Trophoblast cell (in vitro differentiated cells and primary cell): Measurements from ENCODE around the gene LGR5.

ENCODE experiments used
- DNase-seq, 2 donors: peaks; one replicate each; pipeline ENCODE4 v3.0.0-alpha.2; 2016
- H2AFZ ChIP-seq: 2 replicates; pipeline ENCODE4 v1.6.1; 2013; ENCODE audit warnings: low read length, moderate library complexity, mild to moderate bottlenecking; ENCODE audit not compliant: insufficient read depth, poor library complexity
- H2AK5ac ChIP-seq: 2 replicates; pipeline ENCODE4 v1.6.1; 2013; ENCODE audit warnings: mild to moderate bottlenecking, low read length
- H2BK120ac ChIP-seq: 2 replicates; pipeline ENCODE4 v1.6.1; 2013; ENCODE audit warnings: low read length, mild to moderate bottlenecking, moderate library complexity; ENCODE audit not compliant: insufficient read depth, poor library complexity
- H2BK12ac ChIP-seq: 2 replicates; pipeline ENCODE4 v1.6.1; 2013; ENCODE audit warnings: mild to moderate bottlenecking, low read length, moderate library complexity
- H2BK5ac ChIP-seq: 2 replicates; pipeline ENCODE4 v1.6.1; 2013; ENCODE audit warnings: low read length, low read depth, moderate library complexity, mild to moderate bottlenecking; ENCODE audit not compliant: poor library complexity
- H3K14ac ChIP-seq: 2 replicates; pipeline ENCODE4 v1.6.1; 2013; ENCODE audit warnings: mild to moderate bottlenecking, low read length
- H3K18ac ChIP-seq: 2 replicates; pipeline ENCODE4 v1.6.1; 2013; ENCODE audit warnings: mild to moderate bottlenecking, low read length
- H3K23ac ChIP-seq: 2 replicates; pipeline ENCODE4 v1.6.1; 2013; ENCODE audit warnings: low read length
- H3K27ac ChIP-seq: 2 replicates; pipeline ENCODE4 v1.5.1; 2013; ENCODE audit warnings: low read depth, mild to moderate bottlenecking, inconsistent platforms, low read length, moderate library complexity
- H3K27me3 ChIP-seq: 2 replicates; pipeline ENCODE4 v1.6.1; 2013; ENCODE audit warnings: inconsistent platforms, mild to moderate bottlenecking, low read length, moderate library complexity; ENCODE audit not compliant: insufficient read depth
- H3K36me3 ChIP-seq, 2 experiments: 1 replicate in 1 of 2; 2 replicates in 1 of 2; pipeline ENCODE4 v1.6.1; 2013; ENCODE audit warnings: low read length in 2 of 2, mild to moderate bottlenecking in 2 of 2, moderate library complexity in 1 of 2; ENCODE audit not compliant: insufficient read depth in 2 of 2, control insufficient read depth in 1 of 2
- H3K4ac ChIP-seq: 2 replicates; pipeline ENCODE4 v1.6.1; 2013; ENCODE audit warnings: low read depth, mild to moderate bottlenecking, low read length, moderate library complexity
- H3K4me1 ChIP-seq, 2 experiments: 1 replicate in 1 of 2; 2 replicates in 1 of 2; pipeline ENCODE4 v1.6.1; 2013; ENCODE audit warnings: low read length in 2 of 2, mild to moderate bottlenecking in 2 of 2, moderate library complexity in 1 of 2; ENCODE audit not compliant: insufficient read depth in 2 of 2, control insufficient read depth in 1 of 2
- H3K4me2 ChIP-seq: 2 replicates; pipeline ENCODE4 v1.6.1; 2013; ENCODE audit warnings: inconsistent platforms, mild to moderate bottlenecking, low read length, moderate library complexity
- H3K4me3 ChIP-seq: 2 replicates; pipeline ENCODE4 v1.5.1; 2013; ENCODE audit warnings: mild to moderate bottlenecking, low read depth, low read length, inconsistent platforms
- H3K79me1 ChIP-seq: one replicate; pipeline ENCODE4 v1.6.1; 2013; ENCODE audit warnings: low read length
- H3K79me2 ChIP-seq: 2 replicates; pipeline ENCODE4 v1.6.1; 2013; ENCODE audit warnings: low read length, mild to moderate bottlenecking; ENCODE audit not compliant: control insufficient read depth, insufficient read depth, poor library complexity
- H3K9ac ChIP-seq: 2 replicates; pipeline ENCODE4 v1.6.1; 2013; ENCODE audit warnings: mild to moderate bottlenecking, low read length
- H3K9me3 ChIP-seq: 2 replicates; pipeline ENCODE4 v1.6.1; 2013; ENCODE audit warnings: low read depth, mild to moderate bottlenecking, control low read depth, inconsistent platforms, low read length; ENCODE audit not compliant: insufficient read depth
- H4K12ac ChIP-seq: 2 replicates; pipeline ENCODE4 v1.6.1; 2013; ENCODE audit warnings: low read depth, mild to moderate bottlenecking, low read length, moderate library complexity
- H4K8ac ChIP-seq: 2 replicates; pipeline ENCODE4 v1.6.1; 2013; ENCODE audit warnings: low read depth, mild to moderate bottlenecking, low read length, moderate library complexity
- H4K91ac ChIP-seq: one replicate; pipeline ENCODE4 v1.6.1; 2013; ENCODE audit warnings: low read depth, mild to moderate bottlenecking, low read length, moderate library complexity
- WGBS: extraction: QIAGEN DNeasy Blood & Tissue Kit; methylation state at CpG from one replicate; pipeline ENCODE4 v1.1.7; 2013; ENCODE audit warnings: missing lambda C conversion rate; ENCODE audit not compliant: insufficient read length, insufficient coverage; ENCODE audit errors: extremely low coverage; 5-methylcytosine and 5-hydroxymethylcytosine counted together

The LGR5 gene

DNA sequence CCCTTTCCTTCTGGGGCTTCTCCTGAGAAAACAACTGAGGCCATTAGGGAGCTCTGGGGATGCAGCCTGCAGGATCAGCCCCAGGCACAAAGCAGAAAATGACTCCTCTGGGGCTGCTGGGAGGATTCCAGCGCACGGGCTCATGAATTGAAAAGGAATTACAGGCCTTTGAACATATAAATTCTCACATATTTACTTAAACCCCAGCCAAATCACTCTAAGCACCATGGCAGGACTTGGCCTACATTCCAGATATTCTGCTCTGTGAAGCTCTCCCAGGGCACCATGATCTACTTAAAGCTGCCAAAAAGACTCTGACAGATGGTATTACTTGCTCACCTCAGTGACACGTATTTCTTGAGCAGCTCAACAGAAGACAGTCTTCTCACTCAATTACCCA, 136.9 kb downstream of the LGR5 start:
- no peak overlapping the region for H2BK5ac ChIP-seq
- no peaks in the 10 kb centered on the region for H3K79me2 ChIP-seq
- H4K12ac ChIP-seq = no peak overlapping the region
- H3K27ac ChIP-seq = no peak overlapping the region
- no peak overlapping the region for H3K18ac ChIP-seq
- no peak overlapping the region for H3K4me2 ChIP-seq
- H3K4ac ChIP-seq = no peak overlapping the region
- no peak overlapping the region for H4K91ac ChIP-seq
- no peak overlapping the region for H3K4me3 ChIP-seq
- DNase-seq = no peak
- H2AK5ac ChIP-seq = no peak overlapping the region
- H3K4me1 ChIP-seq = peaks cover 0 to 1% of the 10 kb centered on the region in 2 experiments
- H3K9ac ChIP-seq = no peak overlapping the region
- H2AFZ ChIP-seq = no peak overlapping the region
- H2BK120ac ChIP-seq = no peak overlapping the region
- no peak overlapping the region for H3K14ac ChIP-seq
- H3K79me1 ChIP-seq = peaks cover 5% of the 10 kb centered on the region
- no CpG with 5 or more reads among the region's 3 CpGs for WGBS
- no peak overlapping the region for H2BK12ac ChIP-seq
- no peaks in the 10 kb centered on the region for H3K36me3 ChIP-seq
- no peak overlapping the region for H4K8ac ChIP-seq
- no peaks in the 10 kb centered on the region for H3K9me3 ChIP-seq
- no peak overlapping the region for H3K23ac ChIP-seq
- H3K27me3 ChIP-seq = no peaks in the 10 kb centered on the region

DNA sequence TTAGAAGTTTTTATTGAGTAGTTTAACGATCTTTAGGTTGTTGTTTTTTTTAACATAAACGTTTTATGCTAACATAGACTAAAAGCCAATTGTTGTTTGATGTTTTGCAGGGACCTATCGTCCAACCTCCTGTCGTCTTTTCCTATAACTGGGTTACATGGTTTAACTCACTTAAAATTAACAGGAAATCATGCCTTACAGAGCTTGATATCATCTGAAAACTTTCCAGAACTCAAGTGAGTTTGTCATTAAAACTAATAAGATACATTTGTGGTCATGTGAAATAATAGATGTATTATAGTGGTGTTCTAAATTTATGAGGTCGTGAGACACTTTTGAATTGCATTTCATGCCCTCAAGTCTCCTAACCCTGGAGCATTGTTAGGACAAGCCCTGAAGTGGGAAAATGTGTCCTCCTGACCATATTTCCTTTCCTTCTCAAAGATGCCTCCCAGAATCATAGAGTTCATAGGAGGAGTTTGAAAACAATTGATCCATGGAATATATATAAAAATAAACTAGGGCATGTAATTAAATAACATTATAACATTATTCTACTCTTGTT, 139.2 kb downstream of the LGR5 start:
- no peak overlapping the region for H2BK12ac ChIP-seq
- no peak overlapping the region for H3K14ac ChIP-seq
- peaks cover 0 to 3% of the 10 kb centered on the region in 2 experiments for H3K4me1 ChIP-seq
- no peak overlapping the region for H4K91ac ChIP-seq
- H3K36me3 ChIP-seq = no peaks in the 10 kb centered on the region
- no peak overlapping the region for H4K12ac ChIP-seq
- H3K4me3 ChIP-seq = no peak overlapping the region
- peaks cover 12% of the 10 kb centered on the region for H3K79me1 ChIP-seq
- H3K79me2 ChIP-seq = no peaks in the 10 kb centered on the region
- H3K4me2 ChIP-seq = no peak overlapping the region
- no CpG with 5 or more reads among the region's 5 CpGs for WGBS
- H4K8ac ChIP-seq = no peak overlapping the region
- no peak overlapping the region for H3K23ac ChIP-seq
- H2BK5ac ChIP-seq = no peak overlapping the region
- H3K9me3 ChIP-seq = no peaks in the 10 kb centered on the region
- H3K27me3 ChIP-seq = no peaks in the 10 kb centered on the region
- H3K4ac ChIP-seq = no peak overlapping the region
- no peak overlapping the region for H3K18ac ChIP-seq
- no peak overlapping the region for H3K9ac ChIP-seq
- no peak overlapping the region for H2BK120ac ChIP-seq
- H2AK5ac ChIP-seq = no peak overlapping the region
- no peak for DNase-seq
- no peak overlapping the region for H3K27ac ChIP-seq
- no peak overlapping the region for H2AFZ ChIP-seq

DNA sequence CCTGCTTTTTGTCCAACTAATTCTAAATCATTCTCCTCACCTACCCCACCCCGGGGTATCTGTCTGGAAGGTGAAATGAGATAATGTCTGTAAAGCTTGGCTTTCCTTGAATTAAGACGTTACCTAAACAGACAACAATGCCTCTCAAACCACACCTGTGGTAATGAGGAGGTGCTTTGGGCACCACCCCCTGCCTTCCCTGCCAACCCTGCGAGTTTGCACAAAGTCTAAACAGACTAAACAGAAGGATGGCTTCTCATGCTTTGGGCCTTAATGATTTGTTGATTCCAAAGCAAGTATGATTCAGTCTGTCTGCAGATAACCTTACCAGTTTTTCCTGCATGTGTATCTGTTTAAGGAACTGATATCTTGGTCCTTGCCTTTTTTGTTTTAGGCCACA, 141.6 kb downstream of the LGR5 start:
- H3K27ac ChIP-seq = peak overlapping the region; percentile 59
- H2BK5ac ChIP-seq = no peak overlapping the region
- no peak overlapping the region for H3K23ac ChIP-seq
- no peak overlapping the region for H2AK5ac ChIP-seq
- no peaks in the 10 kb centered on the region for H3K79me2 ChIP-seq
- H3K9ac ChIP-seq = no peak overlapping the region
- H3K4me1 ChIP-seq = peaks cover 3 to 8% of the 10 kb centered on the region in 2 experiments
- H3K4ac ChIP-seq = no peak overlapping the region
- H2BK12ac ChIP-seq = no peak overlapping the region
- no peak overlapping the region for H4K12ac ChIP-seq
- H4K8ac ChIP-seq = no peak overlapping the region
- H3K9me3 ChIP-seq = no peaks in the 10 kb centered on the region
- WGBS = no CpG with 5 or more reads among the region's 3 CpGs
- no peak overlapping the region for H3K4me2 ChIP-seq
- H2AFZ ChIP-seq = no peak overlapping the region
- DNase-seq = peak; percentile 42 to 61
- no peaks in the 10 kb centered on the region for H3K27me3 ChIP-seq
- H3K18ac ChIP-seq = no peak overlapping the region
- H3K14ac ChIP-seq = no peak overlapping the region
- H2BK120ac ChIP-seq = no peak overlapping the region
- no peaks in the 10 kb centered on the region for H3K36me3 ChIP-seq
- H4K91ac ChIP-seq = no peak overlapping the region
- no peak overlapping the region for H3K4me3 ChIP-seq
- H3K79me1 ChIP-seq = peaks cover 17% of the 10 kb centered on the region

DNA sequence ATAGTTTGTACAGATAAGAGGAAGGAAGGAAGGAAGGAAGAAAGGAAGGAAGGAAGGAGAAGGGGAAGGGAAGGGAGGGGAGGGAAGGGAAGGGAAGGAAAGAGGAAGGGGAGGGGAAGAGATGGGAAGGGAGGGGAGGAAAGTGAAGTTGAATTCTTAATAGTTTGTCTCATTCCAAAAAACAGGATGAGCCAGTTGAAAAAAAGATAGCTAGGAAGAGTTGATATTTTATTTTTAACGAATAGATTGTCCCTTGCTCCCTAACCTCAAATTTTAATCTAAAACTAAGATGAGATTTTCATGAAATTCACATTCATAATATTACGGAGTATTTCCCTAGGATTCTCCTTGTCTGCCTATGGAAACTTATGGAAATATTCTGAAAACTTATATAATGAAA, 143.3 kb downstream of the LGR5 start:
- Histone ChIP-seq H3K36me3 (no peaks in the 10 kb centered on the region), H3K4ac (no peak overlapping the region), H3K9ac (no peak overlapping the region), H3K9me3 (no peaks in the 10 kb centered on the region), H2BK5ac (no peak overlapping the region), H3K4me1 (peaks cover 3 to 8% of the 10 kb centered on the region in 2 experiments), H2BK120ac (no peak overlapping the region), H3K27ac (no peak overlapping the region), H3K4me3 (no peak overlapping the region), H3K18ac (no peak overlapping the region), H3K14ac (no peak overlapping the region), H4K91ac (no peak overlapping the region), H2AFZ (no peak overlapping the region), H2AK5ac (no peak overlapping the region), H3K4me2 (no peak overlapping the region), H2BK12ac (no peak overlapping the region), H4K8ac (no peak overlapping the region), H3K79me1 (peaks cover 17% of the 10 kb centered on the region), H4K12ac (no peak overlapping the region), H3K23ac (no peak overlapping the region), H3K79me2 (no peaks in the 10 kb centered on the region), H3K27me3 (no peaks in the 10 kb centered on the region)
- WGBS = no CpG with 5 or more reads among the region's 2 CpGs
- no peak for DNase-seq
